Effector memory CD8-positive, alpha-beta T cell (primary cell): Measurements from ENCODE around the gene ADAMTS16.

ENCODE experiments used
- ATAC-seq: fragments of 150-1000 bp; cut with Tn5 transposase; replicated peaks from 2 replicates; pipeline ENCODE4 v1.10.0; 2021; ENCODE audit warnings: mild to moderate bottlenecking, moderate library complexity
- DNase-seq, 3 experiments: peaks; one replicate each; pipeline ENCODE4 v3.0.0; 2021
- H3K27ac Mint-ChIP-seq, 2 donors: one replicate each; pipeline ENCODE4 v1.8.0; 2022; ENCODE audit warnings: mild to moderate bottlenecking in 2 of 2, mixed read lengths in 2 of 2, moderate library complexity in 2 of 2
- H3K27me3 Mint-ChIP-seq, 2 donors: one replicate each; pipeline ENCODE4 v1.8.0; 2022; ENCODE audit warnings: mixed read lengths in 2 of 2
- H3K36me3 Mint-ChIP-seq: one replicate; pipeline ENCODE4 v1.8.0; 2022; ENCODE audit warnings: mild to moderate bottlenecking, moderate library complexity, mixed read lengths; ENCODE audit not compliant: insufficient read depth
- H3K4me1 Mint-ChIP-seq, 2 donors: one replicate each; pipeline ENCODE4 v1.8.0; 2022; ENCODE audit warnings: low read depth in 2 of 2, mixed read lengths in 2 of 2
- H3K4me3 Mint-ChIP-seq, 2 donors: one replicate each; pipeline ENCODE4 v1.8.0; 2022; ENCODE audit warnings: mild to moderate bottlenecking in 2 of 2, mixed read lengths in 2 of 2, moderate library complexity in 2 of 2
- H3K9me3 Mint-ChIP-seq, 2 donors: one replicate each; pipeline ENCODE4 v1.8.0; 2022; ENCODE audit warnings: mixed read lengths in 2 of 2

ADAMTS16 gene

DNA sequence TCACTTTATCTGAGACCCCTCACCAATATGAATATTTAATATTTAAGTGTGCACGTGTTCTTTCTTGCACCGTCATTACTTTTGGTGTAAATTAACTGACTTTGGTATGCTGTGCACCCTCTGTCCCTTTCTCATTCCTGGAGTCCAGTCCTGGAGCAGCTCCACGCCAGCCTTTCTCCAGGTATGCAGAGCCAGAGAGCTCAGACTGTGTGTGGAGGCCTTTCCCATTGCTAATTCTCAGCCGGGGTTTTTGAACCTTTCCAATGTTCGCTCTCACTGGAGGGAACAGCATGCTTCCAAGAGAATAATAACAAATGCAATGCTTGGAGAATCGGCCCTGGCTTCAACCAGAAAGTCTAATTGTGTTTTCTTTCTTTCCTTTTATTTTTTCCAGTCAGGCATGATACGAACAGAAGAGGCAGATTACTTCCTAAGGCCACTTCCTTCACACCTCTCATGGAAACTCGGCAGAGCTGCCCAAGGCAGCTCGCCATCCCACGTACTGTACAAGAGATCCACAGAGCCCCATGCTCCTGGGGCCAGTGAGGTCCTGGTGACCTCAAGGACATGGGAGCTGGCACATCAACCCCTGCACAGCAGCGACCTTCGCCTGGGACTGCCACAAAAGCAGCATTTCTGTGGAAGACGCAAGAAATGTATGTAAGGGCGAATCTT lies 41.7 kb downstream of the ADAMTS16 start:
- Mint-ChIP-seq H3K27me3 (peaks cover 5 to 32% of the 10 kb centered on the region in 2 donors), H3K4me1 (peaks cover 0 to 4% of the 10 kb centered on the region in 2 donors), H3K36me3 (no peaks in the 10 kb centered on the region), H3K4me3 (no peak overlapping the region), H3K9me3 (no peaks in the 10 kb centered on the region), H3K27ac (no peak overlapping the region)
- ATAC-seq (no peak), DNase-seq (no peak)

- H3K36me3 Mint-ChIP-seq = no peaks in the 10 kb centered on the region
These were observed 42.5 kb downstream of the ADAMTS16 start for GRCh38 chr5:5182508-5183188.

GRCh38 chr5:5183189-5183699 lies 43.1 kb downstream of the ADAMTS16 start:
- peaks cover 5 to 24% of the 10 kb centered on the region in 2 donors for H3K27me3 Mint-ChIP-seq
- no peaks in the 10 kb centered on the region for H3K36me3 Mint-ChIP-seq
- H3K4me3 Mint-ChIP-seq = no peak overlapping the region
- peaks cover 0 to 4% of the 10 kb centered on the region in 2 donors for H3K4me1 Mint-ChIP-seq
- H3K9me3 Mint-ChIP-seq = no peaks in the 10 kb centered on the region
- no peak for ATAC-seq
- no peak overlapping the region for H3K27ac Mint-ChIP-seq
- no peak for DNase-seq

More at GRCh38 chr5:5182508-5183188, 42.5 kb downstream of the ADAMTS16 start:
- Mint-ChIP-seq H3K4me3 (no peak overlapping the region), H3K9me3 (no peaks in the 10 kb centered on the region), H3K4me1 (peaks cover 0 to 4% of the 10 kb centered on the region in 2 donors), H3K27ac (no peak overlapping the region), H3K27me3 (peaks cover 5 to 24% of the 10 kb centered on the region in 2 donors)
- no peak for ATAC-seq
- no peak for DNase-seq

DNA sequence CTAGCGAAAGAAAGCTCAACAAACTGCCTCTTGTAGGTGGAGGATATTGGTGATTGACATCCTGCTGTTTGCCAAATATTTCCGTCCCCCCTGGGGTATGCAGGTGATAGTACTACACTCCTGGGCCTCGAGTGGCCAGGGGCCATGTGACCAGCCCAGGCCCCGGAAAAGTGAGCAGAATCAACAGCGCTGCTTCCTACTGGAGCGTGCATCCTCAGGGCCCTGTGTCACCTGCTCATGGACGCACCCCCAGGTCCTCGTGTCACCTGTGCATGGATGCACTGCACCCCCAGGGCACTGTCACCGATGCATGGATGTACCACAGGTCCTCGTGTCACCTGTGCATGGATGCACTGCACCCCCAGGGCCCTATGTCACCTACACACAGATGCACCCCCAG lies 43.8 kb downstream of the ADAMTS16 start:
- ATAC-seq (no peak), DNase-seq (no peak)
- H3K27me3 Mint-ChIP-seq = peaks cover 5 to 24% of the 10 kb centered on the region in 2 donors
- no peak overlapping the region for H3K4me3 Mint-ChIP-seq
- H3K4me1 Mint-ChIP-seq = peaks cover 0 to 4% of the 10 kb centered on the region in 2 donors
- no peaks in the 10 kb centered on the region for H3K36me3 Mint-ChIP-seq
- no peaks in the 10 kb centered on the region for H3K9me3 Mint-ChIP-seq
- no peak overlapping the region for H3K27ac Mint-ChIP-seq

DNA sequence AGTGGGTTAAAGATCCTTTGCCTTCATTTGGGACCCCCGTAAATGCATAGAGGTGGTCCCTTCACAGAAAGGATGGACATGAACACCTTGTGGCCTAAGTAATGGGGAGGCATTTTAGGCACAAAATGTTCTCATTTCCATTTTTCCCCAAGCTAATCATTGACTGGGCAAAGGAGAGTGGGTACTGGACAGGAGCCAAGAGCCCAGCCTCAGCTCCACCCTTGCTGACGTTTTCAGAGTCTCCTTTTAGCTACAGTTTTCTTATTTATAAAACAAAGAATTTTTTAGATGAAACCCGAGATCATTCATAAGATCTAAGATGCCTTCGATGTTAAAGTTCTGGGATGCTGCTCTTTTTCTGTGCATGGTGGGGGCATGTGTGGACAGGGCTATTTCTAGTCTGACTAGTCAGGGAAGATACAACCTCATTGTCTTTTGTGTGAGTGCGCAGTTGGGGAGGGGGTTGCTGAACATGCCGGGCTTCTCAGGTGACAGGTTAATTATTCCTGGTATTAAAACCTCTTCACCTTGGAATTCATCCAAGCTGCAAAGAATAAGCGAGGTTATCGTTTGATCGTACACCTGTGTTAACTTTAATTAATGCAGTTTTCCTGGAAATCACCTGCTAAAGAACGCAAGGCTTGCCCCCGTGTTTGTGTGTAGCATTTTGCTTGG lies 48.4 kb downstream of the ADAMTS16 start:
- peaks cover 0 to 2% of the 10 kb centered on the region in 2 donors for H3K27me3 Mint-ChIP-seq
- no peaks in the 10 kb centered on the region for H3K9me3 Mint-ChIP-seq
- no peak for DNase-seq
- peaks cover 0 to 1% of the 10 kb centered on the region in 2 donors for H3K4me1 Mint-ChIP-seq
- no peak overlapping the region for H3K27ac Mint-ChIP-seq
- H3K4me3 Mint-ChIP-seq = no peak overlapping the region
- ATAC-seq = no peak
- no peaks in the 10 kb centered on the region for H3K36me3 Mint-ChIP-seq

GRCh38 chr5:5189051-5189430 lies 48.9 kb downstream of the ADAMTS16 start:
- no peak overlapping the region for H3K27ac Mint-ChIP-seq
- no peaks in the 10 kb centered on the region for H3K4me1 Mint-ChIP-seq
- H3K4me3 Mint-ChIP-seq = no peak overlapping the region
- H3K27me3 Mint-ChIP-seq = no peaks in the 10 kb centered on the region
- no peaks in the 10 kb centered on the region for H3K36me3 Mint-ChIP-seq
- H3K9me3 Mint-ChIP-seq = no peaks in the 10 kb centered on the region
- no peak for DNase-seq
- no peak for ATAC-seq

- no peak for ATAC-seq
- Mint-ChIP-seq H3K36me3 (no peaks in the 10 kb centered on the region), H3K4me1 (no peaks in the 10 kb centered on the region), H3K9me3 (peaks cover 0 to 2% of the 10 kb centered on the region in 2 donors), H3K27ac (no peak overlapping the region), H3K27me3 (no peaks in the 10 kb centered on the region), H3K4me3 (no peak overlapping the region)
- DNase-seq = no peak
These were observed 51.8 kb downstream of the ADAMTS16 start for GRCh38 chr5:5191906-5192305.

- H3K9me3 Mint-ChIP-seq = peaks cover 0 to 2% of the 10 kb centered on the region in 2 donors
These were observed 52.6 kb downstream of the ADAMTS16 start for GRCh38 chr5:5192681-5193080.

GRCh38 chr5:5195128-5195918 lies 55.2 kb downstream of the ADAMTS16 start:
- no peak overlapping the region for H3K4me3 Mint-ChIP-seq
- H3K27me3 Mint-ChIP-seq = no peaks in the 10 kb centered on the region
- ATAC-seq (no peak), DNase-seq (no peak)
- H3K9me3 Mint-ChIP-seq = peaks cover 0 to 2% of the 10 kb centered on the region in 2 donors
- no peaks in the 10 kb centered on the region for H3K4me1 Mint-ChIP-seq
- no peak overlapping the region for H3K27ac Mint-ChIP-seq
- no peaks in the 10 kb centered on the region for H3K36me3 Mint-ChIP-seq

More at GRCh38 chr5:5192681-5193080, 52.6 kb downstream of the ADAMTS16 start:
- DNase-seq (no peak), ATAC-seq (no peak)
- Mint-ChIP-seq H3K27ac (no peak overlapping the region), H3K4me3 (no peak overlapping the region), H3K36me3 (no peaks in the 10 kb centered on the region), H3K4me1 (no peaks in the 10 kb centered on the region), H3K27me3 (no peaks in the 10 kb centered on the region)

- Mint-ChIP-seq H3K36me3 (no peaks in the 10 kb centered on the region), H3K27me3 (no peaks in the 10 kb centered on the region), H3K27ac (no peak overlapping the region), H3K4me1 (no peaks in the 10 kb centered on the region), H3K9me3 (peaks cover 0 to 2% of the 10 kb centered on the region in 2 donors), H3K4me3 (no peak overlapping the region)
- ATAC-seq (no peak), DNase-seq (no peak)
These were observed 58.0 kb downstream of the ADAMTS16 start for GRCh38 chr5:5198135-5198534.

- Mint-ChIP-seq H3K27ac (no peak overlapping the region), H3K4me1 (no peaks in the 10 kb centered on the region), H3K36me3 (no peaks in the 10 kb centered on the region), H3K4me3 (no peak overlapping the region), H3K27me3 (no peaks in the 10 kb centered on the region), H3K9me3 (peaks cover 0 to 2% of the 10 kb centered on the region in 2 donors)
- DNase-seq (no peak), ATAC-seq (no peak)
These were observed 58.7 kb downstream of the ADAMTS16 start for GRCh38 chr5:5198815-5199214.

GRCh38 chr5:5199495-5199894 lies 59.4 kb downstream of the ADAMTS16 start:
- no peaks in the 10 kb centered on the region for H3K36me3 Mint-ChIP-seq
- DNase-seq (no peak), ATAC-seq (no peak)
- no peak overlapping the region for H3K27ac Mint-ChIP-seq
- no peaks in the 10 kb centered on the region for H3K4me1 Mint-ChIP-seq
- H3K9me3 Mint-ChIP-seq = peaks cover 0 to 2% of the 10 kb centered on the region in 2 donors
- no peak overlapping the region for H3K4me3 Mint-ChIP-seq
- no peaks in the 10 kb centered on the region for H3K27me3 Mint-ChIP-seq

DNA sequence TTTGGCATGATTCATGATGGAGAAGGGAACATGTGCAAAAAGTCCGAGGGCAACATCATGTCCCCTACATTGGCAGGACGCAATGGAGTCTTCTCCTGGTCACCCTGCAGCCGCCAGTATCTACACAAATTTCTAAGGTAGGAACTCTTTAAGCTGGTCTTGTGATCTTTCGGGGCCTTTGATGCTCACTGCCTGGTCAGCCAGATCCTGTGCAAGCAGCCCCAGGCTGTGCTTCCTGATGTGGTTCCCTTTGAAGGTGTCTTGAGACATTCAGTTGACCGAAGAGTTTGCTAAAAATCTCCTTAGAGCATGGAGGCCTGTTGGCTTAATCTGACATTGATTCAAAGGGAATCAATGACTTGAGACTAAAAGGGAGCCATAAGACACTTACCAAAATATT lies 60.0 kb downstream of the ADAMTS16 start:
- Mint-ChIP-seq H3K4me3 (no peak overlapping the region), H3K36me3 (no peaks in the 10 kb centered on the region), H3K27me3 (no peaks in the 10 kb centered on the region), H3K27ac (no peak overlapping the region), H3K9me3 (peaks cover 0 to 2% of the 10 kb centered on the region in 2 donors), H3K4me1 (no peaks in the 10 kb centered on the region)
- no peak for DNase-seq
- no peak for ATAC-seq
